A172 (cell line): ENCODE results near the gene ANAPC13. TPM values are rescaled to one million over a fixed set of nuclear protein-coding genes. Genes with fewer than 3 reads are reported as not detected.

Experiments
- DNase-seq: peaks from one replicate; pipeline ENCODE4 v3.0.0-alpha.2; 2015; ENCODE audit warnings: low spot score
- total RNA-seq: library from RNA; depleted of rRNA; stranded (reverse); fragments of >200 nt; shearing (Covaris generic); gene quantifications from 2 replicates; pipeline ENCODE4 v1.2.3, GENCODE V29; 2014

Gene ANAPC13
- total RNA-seq, 1 experiment from 2014 or later: 171 TPM

- peak; percentile 79 for DNase-seq
Measured at GRCh38 chr3:134483195-134483900, 2.4 kb downstream of the ANAPC13 start.

- no peak for DNase-seq
Measured at GRCh38 chr3:134482622-134483021, 3.2 kb downstream of the ANAPC13 start.

DNA sequence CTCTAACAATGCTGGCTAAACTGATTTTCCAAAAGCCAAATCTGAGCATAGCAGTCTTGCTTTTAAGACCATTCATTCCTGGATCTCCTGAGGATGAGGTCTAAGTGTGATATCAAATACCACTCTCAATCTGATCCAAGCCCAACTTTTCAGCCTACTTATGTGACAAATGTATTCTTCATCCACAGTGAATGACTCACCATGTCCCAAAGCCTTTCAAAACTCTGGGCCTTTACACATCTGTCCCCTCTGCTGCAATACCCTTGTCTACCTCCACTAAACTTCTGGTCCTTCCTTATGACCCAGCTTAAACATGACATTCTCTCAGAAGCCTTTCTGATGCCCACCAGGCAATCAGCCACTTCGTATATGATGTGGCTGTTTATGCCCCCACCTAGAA is 4.6 kb downstream of the ANAPC13 start:
- no peak for DNase-seq

GRCh38 chr3:134480546-134480945 is 5.2 kb downstream of the ANAPC13 start:
- no peak for DNase-seq

DNA sequence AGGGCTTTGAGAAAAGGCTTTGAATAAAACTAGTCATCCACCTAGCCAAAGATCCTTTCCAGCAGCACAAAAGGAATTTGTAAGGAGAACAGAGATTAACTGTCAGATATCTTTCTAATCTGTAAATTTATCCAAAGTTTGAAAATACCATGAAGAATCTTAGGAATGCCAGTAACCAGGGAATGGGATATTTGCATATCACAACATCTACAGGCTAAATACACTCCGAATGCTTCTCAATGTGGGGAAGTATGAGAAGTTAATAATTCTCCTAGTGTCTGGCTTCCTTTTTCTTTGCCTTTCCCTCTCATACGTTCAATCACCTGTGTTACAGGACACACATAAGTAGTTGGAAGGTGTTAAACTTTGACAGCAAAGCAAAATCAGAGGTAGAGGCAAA is 7.8 kb downstream of the ANAPC13 start:
- DNase-seq: no peak

- DNase-seq: no peak
Measured at GRCh38 chr3:134477002-134477401, 8.8 kb downstream of the ANAPC13 start.

DNA sequence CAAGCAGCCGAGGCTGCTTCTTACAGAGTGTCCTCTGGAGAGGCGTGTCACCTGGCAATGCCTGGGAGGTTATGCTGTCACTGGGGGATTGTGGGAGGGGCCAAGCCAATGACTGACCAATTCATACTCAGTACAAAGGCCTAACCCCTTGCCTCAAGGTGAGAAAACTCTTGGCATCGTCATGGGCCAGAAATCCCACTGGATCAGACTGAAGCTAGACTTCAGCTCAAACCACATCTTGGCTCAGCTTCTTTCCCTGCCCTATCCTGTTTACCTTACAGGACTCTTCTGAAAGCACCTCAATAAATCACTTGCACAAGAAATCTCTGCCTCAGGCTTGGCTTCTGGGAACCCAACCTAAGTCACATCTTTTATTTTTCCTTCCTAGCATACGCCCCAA is 9.5 kb downstream of the ANAPC13 start:
- peak; percentile 76 for DNase-seq

- DNase-seq: no peak
Measured at GRCh38 chr3:134474956-134475355, 10.8 kb downstream of the ANAPC13 start.

DNA sequence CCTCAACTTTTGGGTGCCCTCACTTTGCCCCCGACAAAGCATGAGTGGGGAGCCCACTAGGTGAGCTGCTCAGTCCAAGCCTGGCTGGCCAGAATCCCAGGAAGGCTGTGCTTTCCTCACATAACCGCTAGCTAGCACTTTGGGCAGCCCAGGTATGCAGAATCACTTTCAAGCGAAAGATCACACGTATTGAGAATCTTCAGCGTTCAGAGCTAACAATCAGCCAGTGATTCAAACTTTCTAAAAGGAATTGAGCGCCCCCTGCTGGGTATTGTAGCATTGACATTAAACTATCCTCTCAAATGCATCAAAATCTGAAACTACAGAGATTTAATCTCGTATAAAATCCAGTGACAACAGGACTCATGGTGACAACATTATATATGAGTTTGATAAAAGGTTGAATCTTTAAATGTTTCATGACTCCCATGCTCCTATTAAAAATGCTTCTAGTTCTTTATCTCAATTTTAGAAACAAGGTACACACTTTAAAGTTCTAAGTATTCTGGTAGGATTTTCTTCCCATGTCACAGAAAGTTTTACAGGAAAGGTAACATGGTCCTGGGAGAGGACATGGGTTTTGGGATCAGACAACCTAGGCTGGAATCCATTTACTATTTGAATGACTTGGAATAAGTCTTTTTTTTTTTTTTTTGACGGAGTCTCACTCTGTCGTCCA is 11.8 kb downstream of the ANAPC13 start:
- DNase-seq: peak; percentile 84

GRCh38 chr3:134472831-134473230 is 13.0 kb downstream of the ANAPC13 start:
- DNase-seq: no peak

DNA sequence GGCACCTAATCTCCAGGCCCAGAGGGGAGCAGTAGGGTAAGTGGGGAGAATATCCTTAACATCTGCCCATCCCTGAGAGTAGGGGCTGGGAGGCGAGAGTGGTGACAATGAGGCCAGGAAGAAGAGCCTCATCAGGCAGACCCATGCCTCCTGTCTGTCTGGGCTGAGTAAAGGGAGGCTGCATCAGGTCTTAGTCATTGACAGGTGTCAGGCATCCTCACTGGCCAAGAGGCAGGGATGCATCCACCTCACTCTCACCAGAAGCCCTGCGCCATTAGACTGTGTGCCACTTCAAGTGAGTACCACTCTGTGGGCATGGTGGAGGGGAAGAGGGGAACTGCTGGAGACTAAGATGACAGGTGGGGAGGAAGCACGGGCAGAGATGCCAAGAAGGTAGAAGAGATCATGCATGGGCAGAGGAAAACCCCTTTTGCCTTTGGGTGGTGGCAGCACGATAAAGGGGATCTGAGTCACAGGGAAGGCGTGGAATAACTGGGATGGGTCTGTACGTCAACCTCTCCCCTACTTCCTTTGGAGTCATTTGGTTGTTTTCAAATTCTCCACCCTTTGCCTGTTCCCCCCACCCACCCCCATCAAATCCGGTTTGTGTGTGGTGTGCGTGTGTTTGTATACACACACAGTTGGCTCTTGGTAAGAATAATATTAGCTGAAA is 14.1 kb downstream of the ANAPC13 start:
- DNase-seq: peak; percentile 93

DNA sequence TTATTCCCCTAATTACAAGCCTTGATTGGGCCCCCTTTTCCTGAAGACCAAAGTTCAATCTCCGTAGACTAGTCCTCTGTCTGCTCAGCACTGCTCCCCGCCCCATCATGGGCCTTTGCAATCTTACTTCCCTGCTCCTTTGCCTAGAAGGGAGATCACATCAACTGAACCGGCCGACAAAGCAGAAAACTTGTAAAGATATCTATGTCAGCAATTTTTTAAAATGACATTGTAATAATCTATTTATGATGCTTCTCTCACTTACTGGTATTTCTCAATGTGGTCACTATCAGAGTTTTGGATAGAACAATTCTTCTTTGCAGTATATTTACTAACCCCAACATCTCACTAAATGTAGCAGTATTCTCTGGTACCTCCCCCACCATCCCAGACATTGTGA is 17.3 kb downstream of the ANAPC13 start:
- DNase-seq: no peak

GRCh38 chr3:134466331-134466730 is 19.5 kb downstream of the ANAPC13 start:
- no peak for DNase-seq

- DNase-seq: no peak
Measured at GRCh38 chr3:134464689-134465365, 21.0 kb downstream of the ANAPC13 start.

DNA sequence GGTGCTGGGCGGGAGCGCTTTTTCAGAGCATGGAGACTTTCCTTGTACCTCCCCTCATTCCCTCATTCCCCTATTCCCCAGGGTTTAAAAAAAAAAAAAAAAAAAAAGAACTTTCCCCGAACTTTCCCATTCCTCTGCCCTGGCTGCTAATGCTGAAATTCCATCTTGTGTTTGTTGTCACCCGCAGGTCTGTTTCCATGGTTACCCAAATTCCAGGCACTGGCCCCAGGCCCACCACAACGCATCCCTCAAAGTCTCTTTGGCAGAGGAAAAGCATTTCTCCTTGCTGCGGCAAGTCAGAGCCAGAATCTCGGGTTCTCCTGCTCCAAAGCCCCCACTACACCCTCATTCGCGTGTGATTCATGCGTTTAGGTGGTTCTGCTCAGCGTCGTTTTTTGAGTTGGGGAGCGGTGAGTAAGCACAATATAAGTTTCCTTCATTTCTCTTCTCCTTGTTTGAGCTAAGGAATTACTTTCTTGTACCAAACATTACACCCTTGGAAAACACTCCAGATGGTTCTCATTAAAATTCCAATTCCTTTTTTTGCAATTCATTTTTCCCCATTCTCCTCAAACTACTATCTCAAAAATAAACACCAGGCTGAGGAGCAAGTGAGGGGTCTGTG is 21.6 kb downstream of the ANAPC13 start:
- peak; percentile 78 for DNase-seq

- no peak for DNase-seq
Measured at GRCh38 chr3:134463676-134464063, 22.1 kb downstream of the ANAPC13 start.

DNA sequence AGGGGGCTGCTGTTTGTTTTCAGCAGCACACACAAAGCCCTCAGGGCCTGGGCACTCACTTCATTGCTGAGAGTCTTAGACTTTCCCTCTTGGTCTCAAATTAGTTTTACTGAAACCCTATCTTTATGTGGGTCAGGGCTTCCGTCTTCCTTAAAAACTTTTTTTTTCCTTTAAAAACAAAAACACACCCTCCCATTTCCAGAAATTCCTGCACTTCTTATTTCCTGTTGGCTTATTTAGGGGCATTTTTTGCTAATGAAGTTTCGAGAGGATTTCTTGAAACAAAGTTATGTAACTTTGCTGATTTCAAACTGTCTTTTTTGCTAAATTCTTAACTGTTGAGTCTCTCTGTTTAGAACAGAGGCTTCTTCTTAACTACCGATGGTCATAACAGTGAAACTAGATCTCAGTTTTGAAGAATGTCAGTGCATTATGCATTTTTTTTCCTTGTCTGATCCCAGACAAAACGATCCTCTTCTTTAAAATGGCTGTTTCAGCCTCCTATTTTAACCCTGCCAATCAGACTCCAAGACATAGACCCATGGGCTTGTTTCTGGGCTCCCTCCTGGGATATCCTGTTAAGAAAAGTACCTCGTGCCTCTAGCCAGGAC is 23.3 kb downstream of the ANAPC13 start:
- no peak for DNase-seq

DNA sequence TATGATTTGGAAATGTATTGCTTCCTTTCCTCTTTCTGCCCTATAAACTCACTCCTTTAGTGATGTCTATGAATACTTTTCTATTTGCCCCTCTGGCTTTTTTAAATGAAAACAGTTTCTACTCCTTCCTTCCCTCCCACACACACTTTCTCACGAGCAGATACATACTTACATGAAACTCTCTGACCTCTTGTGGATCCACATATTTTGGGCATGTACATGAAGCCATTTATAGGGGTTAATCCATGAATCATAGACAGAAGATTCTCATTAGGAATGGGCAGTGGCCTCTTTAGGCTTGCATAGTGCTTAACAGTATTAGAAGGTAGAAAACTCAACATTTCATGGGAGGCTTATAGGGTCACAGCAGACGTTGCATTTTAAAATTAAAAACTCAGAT is 24.8 kb downstream of the ANAPC13 start:
- no peak for DNase-seq

DNA sequence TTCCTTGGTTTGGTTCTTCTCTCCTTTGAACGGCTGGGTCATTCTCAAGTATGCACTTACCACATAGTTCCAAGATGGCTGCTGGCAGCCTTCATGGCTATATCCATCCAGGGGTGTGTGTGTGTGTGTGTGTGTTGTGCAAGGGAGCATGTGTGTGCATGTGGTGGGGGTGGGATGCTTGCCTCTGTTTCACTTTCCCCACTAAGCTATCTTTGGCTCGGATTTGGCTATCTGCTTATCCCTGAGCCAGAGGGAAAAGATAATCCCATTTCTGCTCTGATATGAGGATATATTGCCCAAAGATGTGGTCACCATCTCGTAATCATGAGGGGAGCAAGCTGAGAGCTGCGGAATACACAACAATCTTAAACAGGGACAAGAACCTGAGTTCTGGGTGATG is 26.2 kb downstream of the ANAPC13 start:
- no peak for DNase-seq

DNA sequence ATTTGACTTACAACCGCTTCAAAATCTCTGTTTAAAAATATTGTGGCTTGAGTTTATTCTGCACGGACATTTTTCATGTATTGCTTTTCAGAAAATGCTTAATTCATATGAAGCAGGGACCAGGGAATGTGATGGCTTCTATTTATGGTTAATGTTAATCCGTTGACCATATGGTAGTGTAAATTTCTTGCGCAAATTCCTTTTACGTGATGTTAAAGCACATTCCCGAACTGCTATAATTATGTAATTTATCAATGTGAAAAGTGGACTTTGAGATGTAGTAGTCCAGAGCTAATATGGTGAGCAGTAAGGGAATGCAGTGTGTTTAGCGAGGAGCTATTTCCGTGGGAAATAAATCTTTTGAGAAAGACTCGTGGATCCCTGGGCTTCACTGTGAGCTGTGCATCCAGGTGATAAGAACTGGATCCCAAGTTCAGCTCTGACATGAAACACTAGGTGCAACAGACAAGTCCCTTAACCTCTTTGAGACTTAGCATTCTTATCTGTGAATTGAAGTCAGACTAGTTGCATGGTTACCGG is 27.3 kb downstream of the ANAPC13 start:
- no peak for DNase-seq

DNA sequence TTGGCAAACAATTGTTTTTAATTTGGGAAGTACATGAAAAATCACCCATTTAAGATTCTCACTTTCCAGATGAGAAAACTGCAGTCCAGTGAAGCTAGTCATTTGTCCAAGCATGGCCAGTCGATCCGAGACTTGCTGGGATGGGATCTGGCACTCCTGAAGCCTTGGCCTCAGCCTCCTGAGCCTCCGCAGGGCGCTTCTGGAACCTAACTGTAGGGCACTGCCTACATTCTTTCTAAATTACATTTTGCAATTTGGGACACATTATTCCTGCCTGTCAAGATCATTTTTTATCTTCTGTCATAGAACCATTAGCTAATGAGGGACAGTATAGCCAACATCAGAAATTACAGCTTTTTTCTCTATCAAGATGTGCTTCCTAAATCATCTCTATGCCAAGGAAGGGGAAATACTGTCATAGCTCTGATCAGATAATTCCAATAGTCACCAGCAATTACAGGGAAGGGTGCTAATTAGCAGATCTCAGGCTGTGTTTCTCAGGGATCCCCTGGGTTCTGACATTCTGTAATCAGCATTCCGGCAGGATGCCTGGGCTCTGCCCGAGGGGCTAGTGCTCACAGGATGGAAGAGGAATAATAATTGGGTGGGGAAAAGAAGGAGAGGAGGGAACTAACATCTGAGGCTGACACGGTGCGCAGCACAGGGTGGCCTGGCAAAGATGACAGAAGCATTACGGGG is 28.3 kb downstream of the ANAPC13 start:
- DNase-seq: peak; percentile 28
